Immature natural killer cell (primary cell): Measurements from ENCODE around the gene STAM. TPM values are rescaled to one million over a fixed set of nuclear protein-coding genes. Genes with fewer than 3 reads are reported as not detected.

Experiments used
- DNase-seq, 3 donors: peaks; one replicate each; pipeline ENCODE4 v3.0.0; 2022; ENCODE audit warnings: mixed read lengths in 1 of 3
- H3K27ac Mint-ChIP-seq, 6 donors: one replicate each; pipeline ENCODE4 v1.8.0; 2020; ENCODE audit warnings: mixed read lengths in 6 of 6, mild to moderate bottlenecking in 5 of 6, inconsistent platforms in 4 of 6, moderate library complexity in 3 of 6
- H3K27me3 Mint-ChIP-seq, 3 donors: one replicate each; pipeline ENCODE4 v1.8.0; 2020 to 2021; ENCODE audit warnings: low read depth in 3 of 3, mild to moderate bottlenecking in 3 of 3, mixed read lengths in 3 of 3, moderate library complexity in 3 of 3, inconsistent platforms in 1 of 3
- H3K36me3 Mint-ChIP-seq, 3 donors: one replicate each; pipeline ENCODE4 v1.8.0; 2020; ENCODE audit warnings: mixed read lengths in 3 of 3, inconsistent platforms in 2 of 3, mild to moderate bottlenecking in 2 of 3
- H3K4me1 Mint-ChIP-seq, 2 donors: one replicate each; pipeline ENCODE4 v1.8.0; 2020; ENCODE audit warnings: inconsistent platforms in 2 of 2, mild to moderate bottlenecking in 2 of 2, mixed read lengths in 2 of 2, moderate library complexity in 1 of 2
- H3K4me3 Mint-ChIP-seq, 5 donors: one replicate each; pipeline ENCODE4 v1.8.0; 2020; ENCODE audit warnings: mild to moderate bottlenecking in 5 of 5, mixed read lengths in 5 of 5, inconsistent platforms in 3 of 5, moderate library complexity in 3 of 5
- H3K9me3 Mint-ChIP-seq, 6 donors: one replicate each; pipeline ENCODE4 v1.8.0; 2020; ENCODE audit warnings: mild to moderate bottlenecking in 6 of 6, mixed read lengths in 6 of 6, inconsistent platforms in 4 of 6, moderate library complexity in 3 of 6
- polyA plus RNA-seq, 3 donors: library from polyadenylated mRNA; unstranded; fragments of 300-500 nt; fragmentation: Illumina TruSeq; gene quantifications; one replicate each; pipeline ENCODE4 v1.2.3, GENCODE V29; 2021

STAM gene
- polyA plus RNA-seq, 3 donors from 2014 or later: 7.3 to 10.0 (median 7.9) TPM

GRCh38 chr10:17730667-17731066 is 86.7 kb downstream of the STAM start:
- H3K36me3 Mint-ChIP-seq: no peaks in the 10 kb centered on the region
- H3K9me3 Mint-ChIP-seq: no peaks in the 10 kb centered on the region
- H3K4me1 Mint-ChIP-seq: no peaks in the 10 kb centered on the region
- H3K4me3 Mint-ChIP-seq: no peak overlapping the region
- no peak overlapping the region for H3K27ac Mint-ChIP-seq
- DNase-seq: no peak
- H3K27me3 Mint-ChIP-seq: no peaks in the 10 kb centered on the region

DNA sequence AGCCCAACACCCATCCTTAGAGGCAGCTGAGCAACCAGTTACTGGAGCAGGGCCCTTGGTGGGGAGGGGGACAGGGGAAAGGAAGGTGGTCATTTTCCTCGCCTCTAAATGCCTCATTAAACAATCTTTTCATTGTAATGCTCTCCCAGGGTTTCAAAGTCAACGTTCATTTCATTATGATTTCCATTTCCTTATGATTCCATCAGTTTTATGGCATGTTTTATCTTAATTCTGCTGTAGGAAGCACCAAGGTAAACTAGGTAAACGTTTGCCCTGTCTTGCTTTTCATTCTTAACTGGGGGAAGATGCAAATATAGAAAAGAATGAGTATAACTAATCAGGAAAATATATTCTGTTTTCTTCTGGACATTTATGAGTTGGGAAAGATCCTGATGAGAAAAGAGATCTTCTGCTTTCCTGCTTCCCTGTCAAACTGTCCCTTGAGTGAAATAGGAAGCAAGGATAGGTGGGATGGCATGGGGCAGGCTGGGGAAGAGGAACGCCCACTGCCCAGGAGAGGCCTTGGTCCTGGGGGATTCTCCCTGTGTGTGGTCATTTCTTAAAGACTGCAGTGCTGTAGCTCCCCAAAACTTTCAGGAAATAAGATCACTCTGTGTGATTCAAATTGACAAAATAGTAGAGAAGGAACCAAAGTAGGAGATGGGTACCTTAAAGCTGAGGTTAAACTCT is 87.5 kb downstream of the STAM start:
- no peak for DNase-seq
- Mint-ChIP-seq H3K9me3 (no peaks in the 10 kb centered on the region), H3K4me1 (no peaks in the 10 kb centered on the region), H3K4me3 (no peak overlapping the region), H3K36me3 (no peaks in the 10 kb centered on the region), H3K27me3 (no peaks in the 10 kb centered on the region), H3K27ac (peak overlapping the region in 1 of 6 donors; percentile 17)

- Mint-ChIP-seq H3K36me3 (no peaks in the 10 kb centered on the region), H3K27me3 (no peaks in the 10 kb centered on the region), H3K27ac (no peak overlapping the region), H3K4me3 (no peak overlapping the region), H3K4me1 (peaks cover 0 to 2% of the 10 kb centered on the region in 2 donors), H3K9me3 (no peaks in the 10 kb centered on the region)
- DNase-seq: no peak
Measured at GRCh38 chr10:17733620-17734019, 89.7 kb downstream of the STAM start.

DNA sequence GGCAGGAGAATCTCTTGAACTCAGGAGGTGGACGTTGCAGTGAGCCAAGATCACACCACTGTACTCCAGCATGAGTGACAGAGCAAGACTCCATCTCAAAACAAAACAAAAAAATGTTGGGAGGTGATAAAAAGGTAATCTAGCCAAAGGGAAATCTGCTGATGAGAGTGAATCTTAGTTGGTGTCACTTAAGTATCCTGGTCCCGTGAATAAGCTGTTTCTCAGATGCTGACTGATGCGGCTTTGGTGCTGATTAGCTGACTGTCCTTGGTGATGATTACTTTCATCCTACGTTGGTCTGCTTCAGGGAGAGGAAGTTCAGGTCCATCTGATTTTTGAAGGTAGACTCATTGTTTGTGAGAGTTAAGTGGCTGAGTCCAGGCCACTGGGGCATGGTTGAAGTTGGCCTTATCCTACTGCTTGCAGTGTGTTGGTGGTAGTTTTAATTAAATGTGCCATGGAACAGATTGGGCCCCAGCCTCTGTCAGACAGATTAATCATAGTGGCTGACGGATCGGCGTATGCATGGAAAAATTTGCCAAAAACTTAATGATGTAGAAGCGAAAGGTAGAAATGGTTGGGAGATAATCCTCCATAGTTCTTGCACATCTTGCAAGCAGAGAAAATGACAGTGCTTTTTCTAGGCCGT is 90.6 kb downstream of the STAM start:
- no peak for DNase-seq
- Mint-ChIP-seq H3K4me3 (no peak overlapping the region), H3K36me3 (no peaks in the 10 kb centered on the region), H3K4me1 (peaks cover 0 to 2% of the 10 kb centered on the region in 2 donors), H3K9me3 (no peaks in the 10 kb centered on the region), H3K27ac (no peak overlapping the region), H3K27me3 (no peaks in the 10 kb centered on the region)

- no peaks in the 10 kb centered on the region for H3K36me3 Mint-ChIP-seq
- no peaks in the 10 kb centered on the region for H3K9me3 Mint-ChIP-seq
- no peak overlapping the region for H3K4me3 Mint-ChIP-seq
- DNase-seq: no peak
- no peak overlapping the region for H3K27ac Mint-ChIP-seq
- H3K4me1 Mint-ChIP-seq: peaks cover 0 to 2% of the 10 kb centered on the region in 2 donors
- no peaks in the 10 kb centered on the region for H3K27me3 Mint-ChIP-seq
Measured at GRCh38 chr10:17735166-17735941, 91.4 kb downstream of the STAM start.

GRCh38 chr10:17736223-17736622 is 92.3 kb downstream of the STAM start:
- no peaks in the 10 kb centered on the region for H3K36me3 Mint-ChIP-seq
- no peak for DNase-seq
- no peaks in the 10 kb centered on the region for H3K27me3 Mint-ChIP-seq
- H3K4me3 Mint-ChIP-seq: no peak overlapping the region
- no peak overlapping the region for H3K27ac Mint-ChIP-seq
- no peaks in the 10 kb centered on the region for H3K9me3 Mint-ChIP-seq
- H3K4me1 Mint-ChIP-seq: peaks cover 0 to 2% of the 10 kb centered on the region in 2 donors

DNA sequence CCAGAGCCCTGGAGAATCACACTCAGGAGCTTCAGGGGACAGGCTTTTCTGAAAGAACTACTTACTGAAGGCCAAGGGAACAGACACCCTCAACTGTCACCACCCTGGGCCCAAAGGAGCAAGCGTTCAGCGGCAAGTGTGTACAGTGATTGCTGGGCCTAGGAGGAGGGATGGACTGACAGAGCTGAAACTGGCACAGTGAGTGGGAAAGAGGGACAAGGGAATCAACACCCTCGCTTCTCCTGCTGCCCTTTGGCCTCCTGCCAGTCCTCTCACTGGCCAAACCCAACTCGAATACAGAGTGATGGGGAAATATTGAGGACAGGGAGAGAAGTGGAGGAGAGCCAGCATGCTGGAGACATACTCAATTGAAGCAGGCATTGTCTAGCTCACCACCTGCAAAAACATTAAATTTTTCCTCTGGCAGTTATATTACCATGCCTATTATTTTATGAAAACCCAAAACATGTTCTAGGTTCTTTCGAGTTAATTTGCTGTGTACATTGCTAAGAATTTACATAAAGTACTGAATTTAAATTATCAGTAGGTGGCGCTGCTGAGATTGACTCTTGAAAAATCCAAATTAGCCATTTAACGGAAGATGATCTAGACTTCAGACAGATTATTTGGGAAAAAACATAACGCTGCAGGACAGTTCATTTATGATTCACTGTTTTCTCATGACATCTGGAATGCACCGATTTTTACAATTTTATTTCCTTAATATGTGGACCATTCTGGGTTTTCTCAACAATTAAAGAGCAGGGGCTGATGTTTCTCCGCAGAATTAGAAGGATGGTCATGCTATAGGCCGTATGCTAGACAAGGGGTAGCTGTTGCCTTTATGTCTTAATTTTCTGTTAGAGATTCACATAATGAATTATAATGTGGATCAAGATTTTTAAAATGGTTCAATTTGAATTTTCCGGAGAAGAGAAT is 93.3 kb downstream of the STAM start:
- no peak overlapping the region for H3K27ac Mint-ChIP-seq
- H3K4me1 Mint-ChIP-seq: peaks cover 0 to 2% of the 10 kb centered on the region in 2 donors
- H3K36me3 Mint-ChIP-seq: no peaks in the 10 kb centered on the region
- peaks cover 0 to 2% (median 0%) of the 10 kb centered on the region in 3 donors for H3K27me3 Mint-ChIP-seq
- peaks cover 0 to 2% (median 0%) of the 10 kb centered on the region in 6 donors for H3K9me3 Mint-ChIP-seq
- H3K4me3 Mint-ChIP-seq: no peak overlapping the region
- peak; percentile 7 to 20 (median 17) for DNase-seq

GRCh38 chr10:17740668-17741067 is 96.7 kb downstream of the STAM start:
- Mint-ChIP-seq H3K27ac (no peak overlapping the region), H3K36me3 (no peaks in the 10 kb centered on the region), H3K9me3 (peaks cover 0 to 2% (median 0%) of the 10 kb centered on the region in 6 donors), H3K4me1 (peaks cover 0 to 2% of the 10 kb centered on the region in 2 donors), H3K4me3 (no peak overlapping the region), H3K27me3 (peaks cover 0 to 3% (median 2%) of the 10 kb centered on the region in 3 donors)
- DNase-seq: no peak

GRCh38 chr10:17742918-17743317 is 99.0 kb downstream of the STAM start:
- no peaks in the 10 kb centered on the region for H3K4me1 Mint-ChIP-seq
- no peak overlapping the region for H3K27ac Mint-ChIP-seq
- H3K27me3 Mint-ChIP-seq: peaks cover 0 to 3% (median 2%) of the 10 kb centered on the region in 3 donors
- H3K4me3 Mint-ChIP-seq: no peak overlapping the region
- DNase-seq: peak; percentile 46 to 63 (median 55)
- H3K9me3 Mint-ChIP-seq: peaks cover 0 to 2% (median 0%) of the 10 kb centered on the region in 6 donors
- H3K36me3 Mint-ChIP-seq: no peaks in the 10 kb centered on the region

- no peaks in the 10 kb centered on the region for H3K36me3 Mint-ChIP-seq
Measured at GRCh38 chr10:17743437-17743836, 99.5 kb downstream of the STAM start.

DNA sequence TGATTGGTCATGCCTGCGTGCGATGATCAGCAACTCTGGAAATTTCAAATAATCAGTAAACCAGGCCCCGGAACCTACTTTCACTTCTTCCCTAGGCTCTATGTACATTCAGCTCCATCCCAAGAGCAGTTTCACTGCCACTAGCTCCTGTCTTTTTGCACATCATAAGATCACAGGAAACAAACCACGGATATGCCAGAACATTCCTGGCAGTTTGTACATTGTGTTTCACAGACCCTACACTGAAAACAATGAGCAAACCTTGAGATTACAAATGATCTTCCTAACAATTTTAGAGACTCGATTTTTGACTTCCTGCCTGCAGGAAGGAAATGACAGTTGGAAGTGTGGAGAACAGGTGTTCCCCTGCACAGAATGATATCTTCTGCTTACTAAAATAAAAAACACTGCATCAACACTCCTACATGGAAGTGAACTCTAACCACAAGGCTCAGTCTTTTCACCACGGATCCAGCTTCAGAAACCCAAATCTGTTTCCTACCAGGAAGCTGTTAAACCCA is 100.5 kb downstream of the STAM start:
- no peaks in the 10 kb centered on the region for H3K4me1 Mint-ChIP-seq
- peaks cover 0 to 2% (median 0%) of the 10 kb centered on the region in 6 donors for H3K9me3 Mint-ChIP-seq
- H3K27ac Mint-ChIP-seq: peak overlapping the region in 1 of 6 donors; percentile 19
- no peak for DNase-seq
- no peaks in the 10 kb centered on the region for H3K36me3 Mint-ChIP-seq
- no peak overlapping the region for H3K4me3 Mint-ChIP-seq
- H3K27me3 Mint-ChIP-seq: peaks cover 0 to 3% (median 2%) of the 10 kb centered on the region in 3 donors

More at GRCh38 chr10:17743437-17743836, 99.5 kb downstream of the STAM start:
- no peak for DNase-seq
- Mint-ChIP-seq H3K4me3 (no peak overlapping the region), H3K27me3 (peaks cover 0 to 3% (median 2%) of the 10 kb centered on the region in 3 donors), H3K4me1 (no peaks in the 10 kb centered on the region), H3K27ac (no peak overlapping the region), H3K9me3 (peaks cover 0 to 2% (median 0%) of the 10 kb centered on the region in 6 donors)

- Mint-ChIP-seq H3K36me3 (peaks cover 0 to 5% (median 0%) of the 10 kb centered on the region in 3 donors), H3K27me3 (peaks cover 0 to 2% (median 2%) of the 10 kb centered on the region in 3 donors), H3K27ac (peak overlapping the region in 1 of 6 donors; percentile 0)
Measured at GRCh38 chr10:17747883-17748550, 104.1 kb downstream of the STAM start.

More at GRCh38 chr10:17747883-17748550, 104.1 kb downstream of the STAM start:
- no peak for DNase-seq
- no peak overlapping the region for H3K4me3 Mint-ChIP-seq
- no peaks in the 10 kb centered on the region for H3K9me3 Mint-ChIP-seq
- H3K4me1 Mint-ChIP-seq: peaks cover 0 to 2% of the 10 kb centered on the region in 2 donors
